H9 (cell line): Measurements from ENCODE around the gene EPHB2. TPM values are rescaled to one million over a fixed set of nuclear protein-coding genes. Genes with fewer than 3 reads are reported as not detected.

ENCODE experiments used
- DNase-seq: peaks from one replicate; pipeline ENCODE4 v3.0.0-alpha.2; 2017
- H2AFZ ChIP-seq: one replicate; pipeline ENCODE4 v1.6.1; 2013; ENCODE audit warnings: mild to moderate bottlenecking, low read length, control low read depth, moderate library complexity
- H2AK5ac ChIP-seq: 2 replicates; pipeline ENCODE4 v1.6.1; 2013; ENCODE audit warnings: low read length, control low read depth, mixed read lengths; ENCODE audit not compliant: insufficient read length
- H2BK120ac ChIP-seq: one replicate; pipeline ENCODE4 v1.6.1; 2013; ENCODE audit warnings: low read depth, mild to moderate bottlenecking, low read length, control low read depth, inconsistent platforms; ENCODE audit not compliant: poor library complexity, severe bottlenecking
- H2BK12ac ChIP-seq: 2 replicates; pipeline ENCODE4 v1.6.1; 2013; ENCODE audit warnings: low read length, control low read depth, mixed read lengths, low read depth; ENCODE audit not compliant: insufficient read length
- H2BK15ac ChIP-seq: 2 replicates; pipeline ENCODE4 v1.6.1; 2013; ENCODE audit warnings: low read depth, low read length, control low read depth
- H2BK20ac ChIP-seq: one replicate; pipeline ENCODE4 v1.6.1; 2013; ENCODE audit warnings: low read depth, mild to moderate bottlenecking, low read length, control low read depth, inconsistent platforms; ENCODE audit not compliant: poor library complexity, severe bottlenecking
- H2BK5ac ChIP-seq: 2 replicates; pipeline ENCODE4 v1.6.1; 2013; ENCODE audit warnings: low read length, control low read depth, mixed read lengths; ENCODE audit not compliant: insufficient read length
- H3K14ac ChIP-seq: 2 replicates; pipeline ENCODE4 v1.6.1; 2013; ENCODE audit warnings: low read length, control low read depth; ENCODE audit not compliant: insufficient read depth
- H3K18ac ChIP-seq: 2 replicates; pipeline ENCODE4 v1.6.1; 2013; ENCODE audit warnings: low read depth, mild to moderate bottlenecking, mixed read lengths, low read length, control low read depth; ENCODE audit not compliant: insufficient read length
- H3K23ac ChIP-seq: 2 replicates; pipeline ENCODE4 v1.6.1; 2013; ENCODE audit warnings: low read length, control low read depth, mixed read lengths, low read depth; ENCODE audit not compliant: insufficient read length
- H3K23me2 ChIP-seq: 2 replicates; pipeline ENCODE4 v1.6.1; 2013; ENCODE audit warnings: low read depth, mild to moderate bottlenecking, mixed read lengths, low read length, control low read depth; ENCODE audit not compliant: insufficient read length, poor library complexity, severe bottlenecking
- H3K27ac ChIP-seq: 2 replicates; pipeline ENCODE4 v1.5.1; 2013; ENCODE audit warnings: low read length, control low read depth, mixed read lengths, low read depth; ENCODE audit not compliant: insufficient read length
- H3K27me3 ChIP-seq: 2 replicates; pipeline ENCODE4 v1.6.1; 2013; ENCODE audit warnings: low read length, control low read depth, inconsistent platforms; ENCODE audit not compliant: insufficient read depth
- H3K4ac ChIP-seq: 2 replicates; pipeline ENCODE4 v1.6.1; 2013; ENCODE audit warnings: low read depth, mild to moderate bottlenecking, control low read depth, inconsistent platforms, low read length, moderate library complexity
- H3K4me1 ChIP-seq: 2 replicates; pipeline ENCODE4 v1.6.1; 2013; ENCODE audit warnings: low read length, control low read depth, inconsistent platforms; ENCODE audit not compliant: insufficient read depth
- H3K4me2 ChIP-seq: 2 replicates; pipeline ENCODE4 v1.6.1; 2013; ENCODE audit warnings: low read length, control low read depth, mixed read lengths; ENCODE audit not compliant: insufficient read length, insufficient read depth
- H3K56ac ChIP-seq: 2 replicates; pipeline ENCODE4 v1.6.1; 2013; ENCODE audit warnings: low read depth, mild to moderate bottlenecking, mixed read lengths, low read length, control low read depth; ENCODE audit not compliant: insufficient read length
- H3K79me1 ChIP-seq: 2 replicates; pipeline ENCODE4 v1.6.1; 2013; ENCODE audit warnings: low read depth, mild to moderate bottlenecking, moderate library complexity, low read length, control low read depth, inconsistent platforms; ENCODE audit not compliant: insufficient read depth, poor library complexity, severe bottlenecking
- H3K79me2 ChIP-seq: 2 replicates; pipeline ENCODE4 v1.6.1; 2013; ENCODE audit warnings: low read length, control low read depth, inconsistent platforms; ENCODE audit not compliant: insufficient read depth
- H3K9ac ChIP-seq: 2 replicates; pipeline ENCODE4 v1.6.1; 2013; ENCODE audit warnings: low read length, control low read depth, mixed read lengths; ENCODE audit not compliant: insufficient read length; ENCODE audit errors: extremely low read depth
- H3K9me3 ChIP-seq: one replicate; pipeline ENCODE4 v1.6.1; 2013; ENCODE audit warnings: low read depth, low read length, inconsistent platforms; ENCODE audit not compliant: control insufficient read depth
- H3T11ph ChIP-seq: one replicate; pipeline ENCODE4 v1.6.1; 2013; ENCODE audit warnings: mild to moderate bottlenecking, low read length, control low read depth, inconsistent platforms
- H4K20me1 ChIP-seq: one replicate; pipeline ENCODE4 v1.6.1; 2013; ENCODE audit not compliant: control insufficient read depth, insufficient read length, insufficient read depth
- H4K5ac ChIP-seq: 2 replicates; pipeline ENCODE4 v1.6.1; 2013; ENCODE audit warnings: low read depth, mild to moderate bottlenecking, mixed read lengths, low read length, control low read depth; ENCODE audit not compliant: insufficient read length
- H4K8ac ChIP-seq: replicated peaks from 2 replicates; pipeline ENCODE4 v1.6.1; 2013; ENCODE audit warnings: low read length, control low read depth, mixed read lengths, low read depth; ENCODE audit not compliant: insufficient read length
- H4K91ac ChIP-seq: 2 replicates; pipeline ENCODE4 v1.6.1; 2013; ENCODE audit warnings: low read depth, mild to moderate bottlenecking, moderate library complexity, mixed read lengths, low read length, control low read depth; ENCODE audit not compliant: insufficient read length
- H3K27ac Mint-ChIP-seq, 3 experiments: 2 replicates in 2 of 3; 3 replicates in 1 of 3; pipeline ENCODE4 v1.8.0; 2020 to 2021; ENCODE audit warnings: mixed read lengths in 3 of 3, mild to moderate bottlenecking in 1 of 3, moderate library complexity in 1 of 3
- H3K27me3 Mint-ChIP-seq: 2 replicates; pipeline ENCODE4 v1.8.0; 2021; ENCODE audit warnings: low read depth, mild to moderate bottlenecking, moderate library complexity, mixed read lengths
- H3K36me3 Mint-ChIP-seq, 3 experiments: 2 replicates in 2 of 3; 3 replicates in 1 of 3; pipeline ENCODE4 v1.8.0; 2020 to 2021; ENCODE audit warnings: low read depth in 3 of 3, mixed read lengths in 3 of 3; ENCODE audit not compliant: insufficient read depth in 1 of 3
- H3K4me1 Mint-ChIP-seq, 2 experiments: 2 replicates each; pipeline ENCODE4 v1.8.0; 2020; ENCODE audit warnings: mixed read lengths in 2 of 2
- H3K4me3 Mint-ChIP-seq, 2 experiments: 2 replicates in 1 of 2; 3 replicates in 1 of 2; pipeline ENCODE4 v1.8.0; 2020 to 2021; ENCODE audit warnings: mild to moderate bottlenecking in 2 of 2, mixed read lengths in 2 of 2, moderate library complexity in 1 of 2
- H3K9me3 Mint-ChIP-seq, 2 experiments: 2 replicates in 1 of 2; 3 replicates in 1 of 2; pipeline ENCODE4 v1.8.0; 2020; ENCODE audit warnings: mild to moderate bottlenecking in 2 of 2, mixed read lengths in 2 of 2, moderate library complexity in 1 of 2
- WGBS: extraction: QIAGEN DNeasy Blood & Tissue Kit; methylation state at CpG from one replicate; pipeline ENCODE4 v1.1.7; 2013; ENCODE audit warnings: missing lambda C conversion rate, low lambda C conversion rate, mixed read lengths; ENCODE audit not compliant: insufficient read length; ENCODE audit errors: extremely low coverage; 5-methylcytosine and 5-hydroxymethylcytosine counted together
- total RNA-seq: library from RNA; stranded (reverse); gene quantifications from 2 replicates; pipeline ENCODE4 v1.2.1, GENCODE V29; 2021
- TF ChIP-seq, protein P1 (sequence below): fragments of 200-600 bp; sonication (generic); conservative IDR thresholded peaks from 3 replicates; pipeline ENCODE4 v1.8.0; 2021; ENCODE audit warnings: antibody characterized with exemption, mild to moderate bottlenecking

Gene EPHB2
- total RNA-seq, 1 experiment from 2014 or later = 9.5 TPM

GRCh38 chr1:22712502-22713271 is 2.0 kb downstream of the EPHB2 start:
- Histone ChIP-seq H3K23me2 (peaks cover 4% of the 10 kb centered on the region), H3K79me1 (no peaks in the 10 kb centered on the region), H2BK120ac (no peak overlapping the region), H3K4me1 (no peaks in the 10 kb centered on the region), H3T11ph (no peak overlapping the region), H3K27ac (no peak overlapping the region), H3K23ac (no peak overlapping the region), H3K79me2 (no peaks in the 10 kb centered on the region), H3K56ac (no peak overlapping the region), H3K4me2 (no peak overlapping the region), H3K9me3 (no peaks in the 10 kb centered on the region), H2AFZ (no peak overlapping the region), H2AK5ac (no peak overlapping the region), H3K4ac (no peak overlapping the region), H4K8ac (no peak overlapping the region), H2BK12ac (no peak overlapping the region), H4K5ac (no peak overlapping the region), H3K18ac (no peak overlapping the region), H3K14ac (no peak overlapping the region), H2BK5ac (no peak overlapping the region), H3K9ac (no peak overlapping the region), H4K91ac (no peak overlapping the region), H2BK15ac (no peak overlapping the region), H2BK20ac (no peak overlapping the region), H3K27me3 (peaks cover 5% of the 10 kb centered on the region; the same call in 1 of the 2 replicates), H4K20me1 (no peaks in the 10 kb centered on the region)
- peaks cover 20 to 46% of the 10 kb centered on the region in 2 experiments for H3K4me1 Mint-ChIP-seq
- H3K4me3 Mint-ChIP-seq = peak overlapping the region in 1 of 2 experiments; percentile 82; a peak in 1 of 5 replicates
- WGBS = no CpG with 5 or more reads among the region's 19 CpGs
- TF ChIP-seq, protein P1, sequence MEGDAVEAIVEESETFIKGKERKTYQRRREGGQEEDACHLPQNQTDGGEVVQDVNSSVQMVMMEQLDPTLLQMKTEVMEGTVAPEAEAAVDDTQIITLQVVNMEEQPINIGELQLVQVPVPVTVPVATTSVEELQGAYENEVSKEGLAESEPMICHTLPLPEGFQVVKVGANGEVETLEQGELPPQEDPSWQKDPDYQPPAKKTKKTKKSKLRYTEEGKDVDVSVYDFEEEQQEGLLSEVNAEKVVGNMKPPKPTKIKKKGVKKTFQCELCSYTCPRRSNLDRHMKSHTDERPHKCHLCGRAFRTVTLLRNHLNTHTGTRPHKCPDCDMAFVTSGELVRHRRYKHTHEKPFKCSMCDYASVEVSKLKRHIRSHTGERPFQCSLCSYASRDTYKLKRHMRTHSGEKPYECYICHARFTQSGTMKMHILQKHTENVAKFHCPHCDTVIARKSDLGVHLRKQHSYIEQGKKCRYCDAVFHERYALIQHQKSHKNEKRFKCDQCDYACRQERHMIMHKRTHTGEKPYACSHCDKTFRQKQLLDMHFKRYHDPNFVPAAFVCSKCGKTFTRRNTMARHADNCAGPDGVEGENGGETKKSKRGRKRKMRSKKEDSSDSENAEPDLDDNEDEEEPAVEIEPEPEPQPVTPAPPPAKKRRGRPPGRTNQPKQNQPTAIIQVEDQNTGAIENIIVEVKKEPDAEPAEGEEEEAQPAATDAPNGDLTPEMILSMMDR = no peak
- peaks cover 62% of the 10 kb centered on the region for H3K27me3 Mint-ChIP-seq
- no peaks in the 10 kb centered on the region for H3K9me3 Mint-ChIP-seq
- H3K27ac Mint-ChIP-seq = no peak overlapping the region
- H3K36me3 Mint-ChIP-seq = no peaks in the 10 kb centered on the region; a peak in 1 of 7 replicates
- DNase-seq = no peak
